CD14-positive monocyte (primary cell): ENCODE data around the gene KLHL6. TPM values are rescaled to one million over a fixed set of nuclear protein-coding genes. Genes with fewer than 3 reads are reported as not detected.
"Not testable (repeated sequence)": the region's sequence is repeated elsewhere in the genome, so short reads cannot be mapped to it uniquely, and the experiment has no call there.

Source experiments
- DNase-seq, 3 donors: peaks; one replicate each; pipeline ENCODE4 v3.0.0-alpha.2; 2011 to 2022
- H2AFZ ChIP-seq: 2 replicates; pipeline ENCODE4 v1.6.0; 2012; ENCODE audit warnings: mild to moderate bottlenecking, low read depth, low read length, inconsistent platforms; ENCODE audit not compliant: insufficient read depth, poor library complexity, severe bottlenecking
- H3K27ac ChIP-seq, 2 donors: 1 replicate in 1 of 2; 2 replicates in 1 of 2; pipeline ENCODE4 v1.5.1; 2012 to 2013; ENCODE audit warnings: low read length in 2 of 2, control low read depth in 1 of 2, inconsistent platforms in 1 of 2, low read depth in 1 of 2, mild to moderate bottlenecking in 1 of 2
- H3K27me3 ChIP-seq, 2 donors: one replicate each; pipeline versions ENCODE4 v1.6.0 to v1.6.1; 2011 to 2013; ENCODE audit warnings: low read length in 2 of 2; ENCODE audit not compliant: control insufficient read depth in 2 of 2, insufficient read depth in 2 of 2
- H3K36me3 ChIP-seq, 2 donors: replicated peaks in 1 of 2; 1 replicate in 1 of 2; 2 replicates in 1 of 2; pipeline versions ENCODE4 v1.5.1 to v1.6.1; 2012 to 2013; ENCODE audit warnings: low read length in 2 of 2, control low read depth in 1 of 2, inconsistent platforms in 1 of 2, mild to moderate bottlenecking in 1 of 2; ENCODE audit not compliant: insufficient read depth in 2 of 2, control insufficient read depth in 1 of 2
- H3K4me1 ChIP-seq, 2 donors: 1 replicate in 1 of 2; 2 replicates in 1 of 2; pipeline versions ENCODE4 v1.5.1 to v1.6.1; 2012 to 2013; ENCODE audit warnings: low read length in 2 of 2, control low read depth in 1 of 2, inconsistent platforms in 1 of 2, mild to moderate bottlenecking in 1 of 2, moderate library complexity in 1 of 2; ENCODE audit not compliant: insufficient read depth in 2 of 2, control insufficient read depth in 1 of 2
- H3K4me2 ChIP-seq: replicated peaks from 2 replicates; pipeline ENCODE3; 2012; ENCODE audit warnings: low read length, moderate library complexity, mild to moderate bottlenecking; ENCODE audit not compliant: poor library complexity, severe bottlenecking; ENCODE audit errors: extremely low read depth
- H3K4me3 ChIP-seq, 3 experiments: fragments of 200-600 bp in 1 of 3; sonication (generic) in 1 of 3; replicated peaks in 1 of 3; 1 replicate in 2 of 3; 2 replicates in 1 of 3; pipeline ENCODE4 v1.5.1; 2011 to 2013; ENCODE audit warnings: low read length in 3 of 3, mild to moderate bottlenecking in 3 of 3, control low read depth in 2 of 3, low read depth in 2 of 3, inconsistent platforms in 1 of 3, moderate library complexity in 1 of 3
- H3K79me2 ChIP-seq: 2 replicates; pipeline ENCODE4 v1.6.0; 2012; ENCODE audit warnings: mild to moderate bottlenecking, control low read depth, inconsistent platforms, low read length, moderate library complexity; ENCODE audit not compliant: insufficient read depth
- H3K9ac ChIP-seq: 2 replicates; pipeline ENCODE4 v1.6.0; 2017; ENCODE audit warnings: low read length, mild to moderate bottlenecking; ENCODE audit not compliant: insufficient read depth, poor library complexity, severe bottlenecking
- H3K9me3 ChIP-seq, 2 donors: replicated peaks in 1 of 2; 1 replicate in 1 of 2; 2 replicates in 1 of 2; pipeline versions ENCODE4 v1.5.1 to v1.6.1; 2012 to 2013; ENCODE audit warnings: low read length in 2 of 2, control low read depth in 1 of 2; ENCODE audit not compliant: control insufficient read depth in 1 of 2, insufficient read depth in 1 of 2
- H4K20me1 ChIP-seq: 2 replicates; pipeline ENCODE4 v1.6.0; 2012; ENCODE audit warnings: mild to moderate bottlenecking, low read length, control low read depth, moderate library complexity; ENCODE audit not compliant: insufficient read depth
- H3K27ac Mint-ChIP-seq, 7 donors: one replicate each; pipeline ENCODE4 v1.8.0; 2020; ENCODE audit warnings: mild to moderate bottlenecking in 7 of 7, mixed read lengths in 7 of 7, moderate library complexity in 6 of 7, inconsistent platforms in 2 of 7
- H3K27me3 Mint-ChIP-seq, 3 donors: one replicate each; pipeline ENCODE4 v1.8.0; 2021 to 2022; ENCODE audit warnings: low read depth in 3 of 3, mild to moderate bottlenecking in 3 of 3, mixed read lengths in 3 of 3, moderate library complexity in 3 of 3, inconsistent platforms in 1 of 3
- H3K36me3 Mint-ChIP-seq, 2 donors: one replicate each; pipeline ENCODE4 v1.8.0; 2020; ENCODE audit warnings: mixed read lengths in 2 of 2, inconsistent platforms in 1 of 2, mild to moderate bottlenecking in 1 of 2
- H3K4me1 Mint-ChIP-seq: one replicate; pipeline ENCODE4 v1.8.0; 2020; ENCODE audit warnings: mild to moderate bottlenecking, mixed read lengths
- H3K4me3 Mint-ChIP-seq, 2 donors: one replicate each; pipeline ENCODE4 v1.8.0; 2020; ENCODE audit warnings: mild to moderate bottlenecking in 2 of 2, mixed read lengths in 2 of 2, moderate library complexity in 1 of 2
- H3K9me3 Mint-ChIP-seq, 7 donors: one replicate each; pipeline ENCODE4 v1.8.0; 2020 to 2022; ENCODE audit warnings: mixed read lengths in 7 of 7, mild to moderate bottlenecking in 6 of 7, moderate library complexity in 6 of 7, inconsistent platforms in 2 of 7
- CTCF ChIP-seq: fragments of 200-600 bp; IDR thresholded peaks from one replicate; pipeline ENCODE4 v1.8.0; 2022; ENCODE audit warnings: antibody characterized with exemption, mild to moderate bottlenecking
- WGBS: methylation state at CpG from one replicate; pipeline ENCODE4 v1.1.5; 2013; ENCODE audit warnings: missing lambda C conversion rate; ENCODE audit not compliant: insufficient coverage; 5-methylcytosine and 5-hydroxymethylcytosine counted together
- intact Hi-C, 2 donors: fragments of 100-400 bp; cut with micrococcal nuclease; formaldehyde crosslinking; loops; one replicate each; pipeline versions ENCODE4 v1.15.0 to v1.15.1; 2023
- polyA plus RNA-seq, 3 donors: library from polyadenylated mRNA; depleted of rRNA in 1 of 3; unstranded in 2 of 3; stranded (reverse) in 1 of 3; fragments of 300-500 nt in 2 of 3; fragments of >200 nt in 1 of 3; fragmentation: Illumina TruSeq in 2 of 3; gene quantifications; 1 replicate in 2 of 3; 2 replicates in 1 of 3; pipeline ENCODE4 v1.2.3, GENCODE V29; 2012 to 2021

The KLHL6 gene
- polyA plus RNA-seq, 3 donors, result 5.7 to 15.2 (median 10.6) TPM

GRCh38 chr3:183478501-183478900, 77.0 kb downstream of the KLHL6 start:
- no peaks in the 10 kb centered on the region for H3K79me2 ChIP-seq
- H3K4me1 Mint-ChIP-seq, result peaks cover 15% of the 10 kb centered on the region
- no peaks in the 10 kb centered on the region for H3K36me3 ChIP-seq
- H2AFZ ChIP-seq, result no peak overlapping the region
- DNase-seq, result no peak
- peaks cover 0 to 2% (median 1%) of the 10 kb centered on the region in 3 donors for H3K27me3 Mint-ChIP-seq
- H3K4me3 Mint-ChIP-seq, result no peak overlapping the region
- H3K27ac ChIP-seq, result no peak overlapping the region
- no peaks in the 10 kb centered on the region for H3K9me3 ChIP-seq
- H3K36me3 Mint-ChIP-seq, result no peaks in the 10 kb centered on the region
- TF ChIP-seq CTCF, result no peak
- no peaks in the 10 kb centered on the region for H4K20me1 ChIP-seq
- H3K4me2 ChIP-seq, result no peak overlapping the region
- no peak overlapping the region for H3K9ac ChIP-seq
- intact Hi-C loops, result no loop called here
- H3K4me1 ChIP-seq, result peaks cover 9 to 10% of the 10 kb centered on the region in 2 donors
- WGBS, result 96% methylated on average over 4 of the region's 10 CpGs
- no peaks in the 10 kb centered on the region for H3K9me3 Mint-ChIP-seq
- no peak overlapping the region for H3K27ac Mint-ChIP-seq
- no peaks in the 10 kb centered on the region for H3K27me3 ChIP-seq
- no peak overlapping the region for H3K4me3 ChIP-seq

DNA sequence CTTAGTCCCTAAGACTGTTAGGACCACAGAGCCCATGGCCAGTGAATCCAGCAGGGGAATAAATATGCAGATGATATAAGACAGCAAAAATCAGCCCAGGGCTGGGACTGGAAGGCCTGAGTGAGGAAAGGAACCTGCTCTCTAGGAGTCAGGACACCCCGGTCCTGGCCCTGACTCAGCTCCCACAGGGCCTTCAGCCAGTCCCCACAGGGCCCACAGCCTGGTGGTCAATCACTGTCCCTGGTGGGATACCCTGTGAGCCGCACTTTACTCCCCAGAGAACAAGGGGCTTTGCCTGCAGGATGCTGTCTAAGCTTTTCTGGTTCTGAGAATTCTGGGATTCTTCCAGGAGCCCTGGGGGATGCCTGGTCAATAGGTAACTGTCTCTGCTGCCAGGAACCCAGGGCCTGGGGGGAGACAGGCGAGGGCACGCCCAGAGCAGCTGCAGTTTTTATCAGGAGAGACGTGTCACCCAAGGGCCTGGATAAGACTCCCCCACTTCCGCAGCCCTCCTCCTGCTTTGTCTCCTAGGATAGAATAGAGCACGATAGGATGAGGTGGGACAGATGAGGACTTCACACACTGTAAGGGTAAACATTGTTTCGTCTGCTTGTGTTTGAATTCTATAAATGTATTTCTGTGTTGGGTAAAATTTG, 77.6 kb downstream of the KLHL6 start:
- Mint-ChIP-seq H3K36me3 (no peaks in the 10 kb centered on the region), H3K27ac (no peak overlapping the region), H3K9me3 (no peaks in the 10 kb centered on the region), H3K4me3 (no peak overlapping the region), H3K4me1 (peaks cover 9% of the 10 kb centered on the region), H3K27me3 (peaks cover 0 to 2% (median 1%) of the 10 kb centered on the region in 3 donors)
- Histone ChIP-seq H3K4me3 (no peak overlapping the region), H2AFZ (no peak overlapping the region), H3K9me3 (no peaks in the 10 kb centered on the region), H3K36me3 (no peaks in the 10 kb centered on the region), H3K27ac (no peak overlapping the region), H3K4me2 (no peak overlapping the region), H3K79me2 (no peaks in the 10 kb centered on the region), H4K20me1 (no peaks in the 10 kb centered on the region), H3K9ac (no peak overlapping the region), H3K27me3 (no peaks in the 10 kb centered on the region), H3K4me1 (peaks cover 3 to 5% of the 10 kb centered on the region in 2 donors)
- 100% methylated on average over 2 of the region's 8 CpGs for whole genome bisulfite sequencing
- DNase-seq, result no peak
- intact Hi-C loops, result no loop called here
- TF ChIP-seq CTCF, result no peak

- H3K9ac ChIP-seq, H3K4me3 ChIP-seq, H3K27me3 ChIP-seq, H3K4me3 Mint-ChIP-seq, intact Hi-C loops, H3K27ac ChIP-seq, H3K36me3 ChIP-seq, H4K20me1 ChIP-seq, H3K9me3 ChIP-seq, H3K4me1 Mint-ChIP-seq, H3K9me3 Mint-ChIP-seq, H3K79me2 ChIP-seq, H3K36me3 Mint-ChIP-seq, H3K4me1 ChIP-seq, H3K4me2 ChIP-seq, H2AFZ ChIP-seq, DNase-seq, H3K27ac Mint-ChIP-seq, H3K27me3 Mint-ChIP-seq: not testable (repeated sequence)
- no CpG with 5 or more reads among the region's 1 CpG for WGBS
These were observed 79.7 kb downstream of the KLHL6 start for GRCh38 chr3:183475764-183476162.
